Measurements from ENCODE around the gene FAM20C.

Gene FAM20C

DNA sequence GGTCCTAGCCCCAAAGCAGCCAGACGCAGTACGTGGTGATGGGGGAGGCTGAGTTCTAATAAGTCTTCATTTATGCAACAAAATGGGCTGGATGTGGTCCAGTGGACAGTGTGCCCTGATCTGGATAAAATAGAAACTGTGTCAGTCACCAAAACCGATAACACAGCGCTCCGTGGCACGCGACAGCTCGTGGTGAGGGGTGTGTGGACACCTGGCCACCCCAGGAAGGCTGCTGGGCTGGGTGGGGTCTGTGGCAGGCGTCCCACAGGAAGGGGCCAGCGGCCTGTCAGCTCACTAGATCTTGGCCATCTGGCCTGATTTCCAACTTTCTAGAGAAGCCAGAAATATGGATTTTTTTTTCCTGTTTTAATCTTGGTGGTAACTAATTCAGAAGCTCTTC lies 17.0 kb downstream of the FAM20C start:
- peaks cover 2% of the 10 kb centered on the region for H3K4me1 ChIP-seq (ENCODE audit: insufficient read depth, low read length)
- peaks cover 24% of the 10 kb centered on the region for H3K36me3 ChIP-seq (ENCODE audit: insufficient read depth, low read length)
- H3K27me3 ChIP-seq (ENCODE audit: control insufficient read depth in 1 of 2, insufficient read depth in 2 of 2, low read length in 2 of 2) = no peaks in the 10 kb centered on the region
- H3K4me3 ChIP-seq (ENCODE audit: low read depth in 1 of 2, low read length in 2 of 2) = no peak overlapping the region
- H3K27ac ChIP-seq (ENCODE audit: low read depth, low read length) = no peak overlapping the region
- H3K9me3 ChIP-seq (ENCODE audit: low read length) = no peaks in the 10 kb centered on the region
- no peak overlapping the region for H3K9ac ChIP-seq (ENCODE audit: low read length)

GRCh38 chr7:209906-210305 lies 17.5 kb downstream of the FAM20C start:
- peaks cover 24% of the 10 kb centered on the region for H3K36me3 ChIP-seq (ENCODE audit: insufficient read depth, low read length)

DNA sequence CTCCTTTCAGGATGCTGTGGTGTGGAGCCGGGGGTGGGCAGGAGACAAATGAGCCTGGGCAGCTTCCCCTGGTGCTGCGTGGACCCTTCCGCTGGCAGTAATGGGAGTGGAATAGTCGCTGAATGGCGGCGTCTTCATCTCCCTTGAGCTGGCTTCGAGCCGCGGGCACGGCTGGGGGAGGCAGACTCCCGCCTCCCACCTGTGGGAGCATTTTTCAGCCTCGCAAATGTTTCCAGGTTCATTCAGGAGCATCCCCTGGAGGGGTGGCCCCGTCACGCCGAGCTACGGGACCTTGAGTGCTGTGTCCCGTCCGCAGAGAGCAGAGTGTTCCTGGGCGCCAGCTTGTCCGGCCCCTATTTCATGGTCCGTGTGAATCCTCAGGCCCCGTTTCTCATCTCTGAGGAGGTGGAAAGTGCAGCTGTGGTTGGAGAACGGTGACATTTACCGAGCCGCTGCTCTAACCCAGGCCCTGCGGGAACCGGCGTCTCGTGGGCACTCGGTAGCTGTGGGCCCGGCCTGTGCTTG lies 18.1 kb downstream of the FAM20C start:
- no peak overlapping the region for H3K9ac ChIP-seq (ENCODE audit: low read length)
- no peaks in the 10 kb centered on the region for H3K9me3 ChIP-seq (ENCODE audit: low read length)
- H3K4me3 ChIP-seq (ENCODE audit: low read depth in 1 of 2, low read length in 2 of 2) = no peak overlapping the region
- no peaks in the 10 kb centered on the region for H3K27me3 ChIP-seq (ENCODE audit: control insufficient read depth in 1 of 2, insufficient read depth in 2 of 2, low read length in 2 of 2)
- H3K4me1 ChIP-seq (ENCODE audit: insufficient read depth, low read length) = peaks cover 7% of the 10 kb centered on the region
- H3K36me3 ChIP-seq (ENCODE audit: insufficient read depth, low read length) = peaks cover 20% of the 10 kb centered on the region
- H3K27ac ChIP-seq (ENCODE audit: low read depth, low read length) = no peak overlapping the region

More at GRCh38 chr7:209906-210305, 17.5 kb downstream of the FAM20C start:
- Histone ChIP-seq H3K9me3 (ENCODE audit: low read length) (no peaks in the 10 kb centered on the region), H3K27me3 (ENCODE audit: control insufficient read depth in 1 of 2, insufficient read depth in 2 of 2, low read length in 2 of 2) (no peaks in the 10 kb centered on the region), H3K9ac (ENCODE audit: low read length) (no peak overlapping the region), H3K4me1 (ENCODE audit: insufficient read depth, low read length) (peaks cover 7% of the 10 kb centered on the region), H3K27ac (ENCODE audit: low read depth, low read length) (no peak overlapping the region), H3K4me3 (ENCODE audit: low read depth in 1 of 2, low read length in 2 of 2) (no peak overlapping the region)

DNA sequence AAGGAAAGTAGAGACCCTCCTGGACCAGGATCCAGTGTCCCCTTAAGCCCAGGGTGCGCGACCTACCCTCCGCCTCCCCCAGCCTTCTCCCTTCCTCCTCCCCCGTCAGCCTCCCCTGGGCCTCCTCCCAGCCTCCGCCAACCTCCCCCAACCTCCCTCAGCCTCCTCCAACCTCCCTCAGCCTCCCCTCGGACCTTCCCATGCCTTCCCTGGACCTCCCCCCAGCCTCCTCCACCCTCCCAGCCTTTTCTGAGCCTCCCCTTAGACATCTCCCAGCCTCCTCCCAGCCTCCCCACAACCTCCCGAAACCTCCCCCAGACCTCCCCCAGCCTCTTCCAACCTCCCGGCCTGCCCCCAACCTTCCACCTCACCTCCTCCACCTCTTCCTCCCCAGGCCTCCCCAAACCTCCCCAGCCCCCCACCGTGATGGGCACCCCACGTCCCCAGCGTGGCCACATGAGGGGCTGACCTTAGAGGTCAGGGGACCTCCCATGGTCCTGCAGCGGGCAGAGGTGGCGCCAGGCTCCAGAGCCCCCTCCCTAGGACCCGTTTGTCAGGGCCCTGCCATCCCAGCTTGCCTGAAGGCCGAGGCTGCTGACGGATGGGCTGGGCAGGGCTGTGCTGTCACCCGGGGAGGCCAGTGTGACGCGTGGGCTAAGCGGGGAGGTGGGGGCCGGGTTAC lies 18.8 kb downstream of the FAM20C start:
- no peak overlapping the region for H3K4me3 ChIP-seq (ENCODE audit: low read depth in 1 of 2, low read length in 2 of 2)
- H3K9me3 ChIP-seq (ENCODE audit: low read length) = no peaks in the 10 kb centered on the region
- H3K4me1 ChIP-seq (ENCODE audit: insufficient read depth, low read length) = peaks cover 7% of the 10 kb centered on the region
- no peak overlapping the region for H3K9ac ChIP-seq (ENCODE audit: low read length)
- no peak overlapping the region for H3K27ac ChIP-seq (ENCODE audit: low read depth, low read length)
- peaks cover 14% of the 10 kb centered on the region for H3K36me3 ChIP-seq (ENCODE audit: insufficient read depth, low read length)
- H3K27me3 ChIP-seq (ENCODE audit: control insufficient read depth in 1 of 2, insufficient read depth in 2 of 2, low read length in 2 of 2) = no peaks in the 10 kb centered on the region

GRCh38 chr7:211715-212058 lies 19.3 kb downstream of the FAM20C start:
- H3K9me3 ChIP-seq (ENCODE audit: low read length) = no peaks in the 10 kb centered on the region
- no peak overlapping the region for H3K27ac ChIP-seq (ENCODE audit: low read depth, low read length)
- H3K4me3 ChIP-seq (ENCODE audit: low read depth in 1 of 2, low read length in 2 of 2) = no peak overlapping the region
- no peaks in the 10 kb centered on the region for H3K27me3 ChIP-seq (ENCODE audit: control insufficient read depth in 1 of 2, insufficient read depth in 2 of 2, low read length in 2 of 2)
- H3K9ac ChIP-seq (ENCODE audit: low read length) = no peak overlapping the region
- H3K4me1 ChIP-seq (ENCODE audit: insufficient read depth, low read length) = peaks cover 7% of the 10 kb centered on the region
- H3K36me3 ChIP-seq (ENCODE audit: insufficient read depth, low read length) = peaks cover 11% of the 10 kb centered on the region

- H3K36me3 ChIP-seq (ENCODE audit: insufficient read depth, low read length) = peaks cover 11% of the 10 kb centered on the region
- H3K4me1 ChIP-seq (ENCODE audit: insufficient read depth, low read length) = peaks cover 7% of the 10 kb centered on the region
- no peak overlapping the region for H3K9ac ChIP-seq (ENCODE audit: low read length)
- no peaks in the 10 kb centered on the region for H3K9me3 ChIP-seq (ENCODE audit: low read length)
- H3K27me3 ChIP-seq (ENCODE audit: control insufficient read depth in 1 of 2, insufficient read depth in 2 of 2, low read length in 2 of 2) = no peaks in the 10 kb centered on the region
- H3K4me3 ChIP-seq (ENCODE audit: low read depth in 1 of 2, low read length in 2 of 2) = no peak overlapping the region
- no peak overlapping the region for H3K27ac ChIP-seq (ENCODE audit: low read depth, low read length)
Measured at GRCh38 chr7:212754-213153, 20.4 kb downstream of the FAM20C start.

DNA sequence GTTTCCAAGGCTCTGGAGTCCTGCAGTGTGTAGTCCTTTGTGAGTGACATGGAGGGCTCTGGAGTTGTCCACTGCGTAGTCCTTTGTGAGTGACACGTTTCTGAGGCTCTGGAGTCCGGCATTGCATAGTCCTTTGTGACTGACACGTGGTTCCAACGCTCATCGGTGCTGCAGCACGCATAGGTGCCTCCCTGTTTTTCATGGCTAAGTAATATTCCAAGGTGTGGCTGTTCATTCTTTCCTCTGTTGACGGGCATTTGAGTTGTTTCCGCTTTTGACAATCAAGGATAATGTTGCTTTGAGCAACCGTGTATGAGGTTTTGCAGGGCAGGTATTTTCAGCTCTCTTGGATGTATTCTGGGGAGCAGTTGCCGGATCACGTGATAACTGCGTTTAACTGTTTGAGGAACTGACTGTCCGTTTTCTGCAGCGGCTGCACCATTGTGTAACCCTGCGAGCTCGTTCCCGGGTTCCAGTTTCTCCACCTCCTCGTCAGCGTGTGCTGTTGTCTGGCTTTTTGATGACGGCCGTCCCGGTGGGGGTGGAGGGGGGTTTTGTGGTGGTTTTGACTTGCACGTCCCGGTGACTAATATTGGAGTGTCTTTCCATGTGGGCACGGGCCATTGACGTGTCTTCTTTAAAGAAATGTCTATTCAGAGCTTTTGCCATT lies 21.1 kb downstream of the FAM20C start:
- H3K4me3 ChIP-seq (ENCODE audit: low read depth in 1 of 2, low read length in 2 of 2) = no peak overlapping the region
- H3K36me3 ChIP-seq (ENCODE audit: insufficient read depth, low read length) = peaks cover 11% of the 10 kb centered on the region
- peaks cover 7% of the 10 kb centered on the region for H3K4me1 ChIP-seq (ENCODE audit: insufficient read depth, low read length)
- H3K27ac ChIP-seq (ENCODE audit: low read depth, low read length) = no peak overlapping the region
- no peaks in the 10 kb centered on the region for H3K9me3 ChIP-seq (ENCODE audit: low read length)
- no peaks in the 10 kb centered on the region for H3K27me3 ChIP-seq (ENCODE audit: control insufficient read depth in 1 of 2, insufficient read depth in 2 of 2, low read length in 2 of 2)
- H3K9ac ChIP-seq (ENCODE audit: low read length) = no peak overlapping the region

- no peaks in the 10 kb centered on the region for H3K27me3 ChIP-seq (ENCODE audit: control insufficient read depth in 1 of 2, insufficient read depth in 2 of 2, low read length in 2 of 2)
- no peak overlapping the region for H3K4me3 ChIP-seq (ENCODE audit: low read depth in 1 of 2, low read length in 2 of 2)
- no peak overlapping the region for H3K9ac ChIP-seq (ENCODE audit: low read length)
- peaks cover 7% of the 10 kb centered on the region for H3K4me1 ChIP-seq (ENCODE audit: insufficient read depth, low read length)
- no peak overlapping the region for H3K27ac ChIP-seq (ENCODE audit: low read depth, low read length)
- no peaks in the 10 kb centered on the region for H3K9me3 ChIP-seq (ENCODE audit: low read length)
- peaks cover under 1% of the 10 kb centered on the region for H3K36me3 ChIP-seq (ENCODE audit: insufficient read depth, low read length)
Measured at GRCh38 chr7:214410-215212, 22.2 kb downstream of the FAM20C start.

DNA sequence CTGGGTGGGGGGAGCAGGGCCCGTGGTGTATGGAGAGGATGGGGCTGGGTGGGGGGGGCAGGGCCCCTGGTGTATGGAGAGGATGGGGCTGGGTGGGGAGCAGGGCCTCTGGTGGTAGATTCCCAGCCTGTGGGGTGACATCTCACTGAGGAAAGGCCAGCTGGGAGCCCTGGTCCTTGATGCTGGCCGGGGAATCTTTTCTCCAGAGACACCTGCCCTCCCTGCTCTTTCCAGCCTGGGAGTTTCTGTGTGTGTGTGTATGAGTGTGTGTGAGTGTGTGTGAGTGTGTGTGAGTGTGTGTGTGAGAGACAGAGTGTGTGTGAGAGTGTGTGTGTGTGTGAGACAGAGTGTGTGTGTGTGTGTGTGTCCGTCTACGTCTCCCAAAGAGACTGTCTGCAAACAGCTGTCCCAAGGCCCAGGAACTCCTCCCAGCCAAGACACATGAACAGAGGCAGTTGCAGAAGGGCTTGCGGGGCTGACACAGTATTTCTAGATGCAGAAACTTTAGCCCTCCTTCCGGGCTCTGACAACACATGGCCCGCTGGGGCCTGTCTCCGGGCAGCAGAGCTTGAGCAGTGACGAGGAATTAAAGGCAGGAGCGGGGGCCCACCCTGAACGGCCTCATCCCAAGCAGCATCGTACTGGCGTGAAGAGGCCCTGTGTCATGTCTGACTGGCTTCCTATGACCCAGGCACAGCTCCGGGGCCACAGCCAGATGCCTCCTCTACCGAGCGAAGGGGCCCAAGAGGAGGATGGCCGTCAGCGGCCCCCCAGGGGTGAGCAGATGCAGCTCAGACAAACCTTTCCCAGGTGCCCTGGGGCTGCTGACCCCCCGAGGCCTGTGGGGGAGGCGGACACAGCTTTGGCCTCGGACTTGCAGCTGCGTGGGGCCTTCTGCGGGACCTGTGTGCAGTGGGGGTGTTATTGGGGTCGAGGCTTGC lies 24.3 kb downstream of the FAM20C start:
- Histone ChIP-seq H3K9ac (ENCODE audit: low read length) (no peak overlapping the region), H3K27me3 (ENCODE audit: control insufficient read depth in 1 of 2, insufficient read depth in 2 of 2, low read length in 2 of 2) (no peaks in the 10 kb centered on the region), H3K4me1 (ENCODE audit: insufficient read depth, low read length) (peaks cover 15% of the 10 kb centered on the region), H3K27ac (ENCODE audit: low read depth, low read length) (no peak overlapping the region), H3K9me3 (ENCODE audit: low read length) (no peaks in the 10 kb centered on the region), H3K36me3 (ENCODE audit: insufficient read depth, low read length) (no peaks in the 10 kb centered on the region), H3K4me3 (ENCODE audit: low read depth in 1 of 2, low read length in 2 of 2) (no peak overlapping the region)

- Histone ChIP-seq H3K27me3 (ENCODE audit: control insufficient read depth in 1 of 2, insufficient read depth in 2 of 2, low read length in 2 of 2) (no peaks in the 10 kb centered on the region), H3K9me3 (ENCODE audit: low read length) (no peaks in the 10 kb centered on the region), H3K4me1 (ENCODE audit: insufficient read depth, low read length) (peaks cover 22% of the 10 kb centered on the region), H3K4me3 (ENCODE audit: low read depth in 1 of 2, low read length in 2 of 2) (no peak overlapping the region), H3K36me3 (ENCODE audit: insufficient read depth, low read length) (no peaks in the 10 kb centered on the region), H3K27ac (ENCODE audit: low read depth, low read length) (no peak overlapping the region), H3K9ac (ENCODE audit: low read length) (no peak overlapping the region)
Measured at GRCh38 chr7:217781-218180, 25.4 kb downstream of the FAM20C start.

DNA sequence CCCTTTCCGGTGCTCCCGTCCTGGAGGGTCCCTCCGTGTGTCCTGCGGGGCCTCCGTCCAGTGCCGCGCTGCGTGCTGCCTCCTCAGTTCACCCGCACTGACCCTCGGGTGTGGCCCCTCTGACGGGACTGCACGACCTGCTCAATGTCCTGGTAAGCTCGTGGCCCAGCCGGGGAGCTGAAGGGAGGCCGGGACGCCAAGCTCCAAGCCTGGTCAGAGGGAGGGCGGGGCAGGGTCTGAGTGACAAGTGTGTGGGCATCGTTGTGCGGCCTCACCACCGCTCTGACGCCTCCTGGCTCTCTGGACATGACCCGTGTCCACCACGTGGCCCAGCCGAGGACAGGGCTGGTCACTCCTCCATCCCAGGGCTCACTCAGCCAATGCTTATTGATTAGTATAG lies 25.9 kb downstream of the FAM20C start:
- no peaks in the 10 kb centered on the region for H3K36me3 ChIP-seq (ENCODE audit: insufficient read depth, low read length)
- no peaks in the 10 kb centered on the region for H3K27me3 ChIP-seq (ENCODE audit: control insufficient read depth in 1 of 2, insufficient read depth in 2 of 2, low read length in 2 of 2)
- no peaks in the 10 kb centered on the region for H3K9me3 ChIP-seq (ENCODE audit: low read length)
- H3K9ac ChIP-seq (ENCODE audit: low read length) = no peak overlapping the region
- peaks cover 22% of the 10 kb centered on the region for H3K4me1 ChIP-seq (ENCODE audit: insufficient read depth, low read length)
- H3K4me3 ChIP-seq (ENCODE audit: low read depth in 1 of 2, low read length in 2 of 2) = no peak overlapping the region
- H3K27ac ChIP-seq (ENCODE audit: low read depth, low read length) = no peak overlapping the region
